Breast epithelium (tissue), 4 donors: ENCODE results near the gene ARHGAP26. TPM values are rescaled to one million over a fixed set of nuclear protein-coding genes. Genes with fewer than 3 reads are reported as not detected.
A peak's percentile ranks its signal among the peaks of the same experiment; 100 is the strongest.

Source experiments
- DNase-seq, 2 donors: peaks; one replicate each; pipeline ENCODE4 v3.0.0-alpha.2; 2019; ENCODE audit warnings: low spot score in 2 of 2
- H3K27ac ChIP-seq, 2 donors: fragments of 200-600 bp; sonication (generic) in 1 of 2; one replicate each; pipeline ENCODE4 v1.5.1; 2016 to 2019; ENCODE audit warnings: mild to moderate bottlenecking in 1 of 2
- H3K27me3 ChIP-seq, 2 donors: fragments of 200-600 bp; sonication (generic) in 1 of 2; one replicate each; pipeline versions ENCODE4 v1.5.1 to v1.6.0; 2017 to 2019; ENCODE audit warnings: control low read depth in 1 of 2, mild to moderate bottlenecking in 1 of 2
- H3K36me3 ChIP-seq: fragments of 200-600 bp; one replicate; pipeline ENCODE4 v1.5.1; 2019
- H3K4me1 ChIP-seq, 2 donors: fragments of 200-600 bp; sonication (generic); one replicate each; pipeline ENCODE4 v1.5.1; 2016 to 2019; ENCODE audit warnings: control low read depth in 1 of 2
- H3K4me3 ChIP-seq, 3 donors: fragments of 200-600 bp; sonication (generic); 1 replicate in 2 of 3; 2 replicates in 1 of 3; pipeline ENCODE4 v1.5.1; 2016 to 2019; ENCODE audit warnings: mild to moderate bottlenecking in 3 of 3, moderate library complexity in 2 of 3
- H3K9me3 ChIP-seq, 2 donors: fragments of 200-600 bp; sonication (generic) in 1 of 2; one replicate each; pipeline ENCODE4 v1.5.1; 2016 to 2019; ENCODE audit warnings: control low read depth in 1 of 2
- CTCF ChIP-seq, 3 donors: fragments of 450-650 bp; IDR thresholded peaks; one replicate each; pipeline ENCODE4 v1.5.1; 2016 to 2017; ENCODE audit warnings: antibody characterized with exemption in 3 of 3, mild to moderate bottlenecking in 3 of 3, moderate library complexity in 3 of 3
- POLR2A ChIP-seq: fragments of 450-650 bp; IDR thresholded peaks from one replicate; pipeline ENCODE4 v1.6.1; 2016; ENCODE audit warnings: antibody characterized with exemption, mild to moderate bottlenecking, moderate library complexity
- POLR2AphosphoS5 ChIP-seq, 3 donors: sonication (generic); formaldehyde crosslinking; IDR thresholded peaks; one replicate each; pipeline ENCODE4 v1.6.1; 2017; ENCODE audit warnings: antibody characterized with exemption in 3 of 3
- intact Hi-C: fragments of 100-400 bp; cut with DNase I; formaldehyde crosslinking; loops from one replicate; pipeline ENCODE4 v1.15.1; 2023; ENCODE audit warnings: low total_unique reads
- total RNA-seq, 3 donors: library from RNA; depleted of rRNA; stranded (reverse); fragments of >200 nt; gene quantifications; one replicate each; pipeline ENCODE4 v1.1.0, GENCODE V29; 2016

The ARHGAP26 gene
- total RNA-seq, 3 donors from 2014 or later, result 33.1 to 89.0 (median 56.4) TPM

- H3K4me1 ChIP-seq, result no peaks in the 10 kb centered on the region
- TF ChIP-seq CTCF (IDR thresholded peaks at IDR 0.05) (no peak), POLR2A (no peak), POLR2AphosphoS5 (IDR thresholded peaks at IDR 0.05) (no peak)
- no peak overlapping the region for H3K4me3 ChIP-seq
- peak in 1 of 2 donors; percentile 29 for DNase-seq
- H3K27me3 ChIP-seq, result no peaks in the 10 kb centered on the region
- H3K9me3 ChIP-seq, result no peaks in the 10 kb centered on the region
- H3K36me3 ChIP-seq, result no peaks in the 10 kb centered on the region
- H3K27ac ChIP-seq, result no peak overlapping the region
- intact Hi-C loops, result no loop called here
Observed at GRCh38 chr5:143166661-143167420, 396.7 kb downstream of the ARHGAP26 start.

GRCh38 chr5:143168171-143168741, 398.1 kb downstream of the ARHGAP26 start:
- no peaks in the 10 kb centered on the region for H3K27me3 ChIP-seq
- H3K36me3 ChIP-seq, result no peaks in the 10 kb centered on the region
- DNase-seq, result no peak
- no peak overlapping the region for H3K4me3 ChIP-seq
- H3K4me1 ChIP-seq, result no peaks in the 10 kb centered on the region
- no peaks in the 10 kb centered on the region for H3K9me3 ChIP-seq
- H3K27ac ChIP-seq, result peak overlapping the region in 1 of 2 donors; percentile 49
- intact Hi-C loops, result no loop called here
- TF ChIP-seq CTCF (IDR thresholded peaks at IDR 0.05) (no peak), POLR2AphosphoS5 (IDR thresholded peaks at IDR 0.05) (no peak), POLR2A (no peak)

- DNase-seq, result no peak
- H3K27ac ChIP-seq, result peak overlapping the region in 1 of 2 donors; percentile 49
- no peaks in the 10 kb centered on the region for H3K27me3 ChIP-seq
- no peaks in the 10 kb centered on the region for H3K4me1 ChIP-seq
- intact Hi-C loops, result no loop called here
- no peaks in the 10 kb centered on the region for H3K9me3 ChIP-seq
- no peaks in the 10 kb centered on the region for H3K36me3 ChIP-seq
- no peak overlapping the region for H3K4me3 ChIP-seq
- TF ChIP-seq POLR2A (no peak), POLR2AphosphoS5 (IDR thresholded peaks at IDR 0.05) (no peak), CTCF (IDR thresholded peaks at IDR 0.05) (no peak)
Observed at GRCh38 chr5:143168921-143169810, 399.0 kb downstream of the ARHGAP26 start.

- no peaks in the 10 kb centered on the region for H3K9me3 ChIP-seq
- no peak overlapping the region for H3K27ac ChIP-seq
- TF ChIP-seq POLR2A (no peak), CTCF (IDR thresholded peaks at IDR 0.05) (no peak), POLR2AphosphoS5 (IDR thresholded peaks at IDR 0.05) (no peak)
- H3K36me3 ChIP-seq, result no peaks in the 10 kb centered on the region
- no peaks in the 10 kb centered on the region for H3K27me3 ChIP-seq
- DNase-seq, result no peak
- intact Hi-C loops, result no loop called here
- no peak overlapping the region for H3K4me3 ChIP-seq
- H3K4me1 ChIP-seq, result no peaks in the 10 kb centered on the region
Observed at GRCh38 chr5:143170104-143170503, 399.9 kb downstream of the ARHGAP26 start.
